GM19463 (cell line): ENCODE results near the gene HMX2.

Source experiments
- ATAC-seq: cut with Tn5 transposase; IDR thresholded peaks from one replicate; pipeline ENCODE4 v1.9.1; 2021; ENCODE audit warnings: mild to moderate bottlenecking, moderate library complexity; ENCODE audit not compliant: unreplicated experiment

Gene HMX2, protein sequence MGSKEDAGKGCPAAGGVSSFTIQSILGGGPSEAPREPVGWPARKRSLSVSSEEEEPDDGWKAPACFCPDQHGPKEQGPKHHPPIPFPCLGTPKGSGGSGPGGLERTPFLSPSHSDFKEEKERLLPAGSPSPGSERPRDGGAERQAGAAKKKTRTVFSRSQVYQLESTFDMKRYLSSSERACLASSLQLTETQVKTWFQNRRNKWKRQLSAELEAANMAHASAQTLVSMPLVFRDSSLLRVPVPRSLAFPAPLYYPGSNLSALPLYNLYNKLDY

GRCh38 chr10:123147635-123148413, at the start of gene HMX2:
Gene HMX2, plus strand, starts transcription at chr10:123148136. Its CDS starts 243 bp downstream, at chr10:123148379.
- ATAC-seq: no peak

DNA sequence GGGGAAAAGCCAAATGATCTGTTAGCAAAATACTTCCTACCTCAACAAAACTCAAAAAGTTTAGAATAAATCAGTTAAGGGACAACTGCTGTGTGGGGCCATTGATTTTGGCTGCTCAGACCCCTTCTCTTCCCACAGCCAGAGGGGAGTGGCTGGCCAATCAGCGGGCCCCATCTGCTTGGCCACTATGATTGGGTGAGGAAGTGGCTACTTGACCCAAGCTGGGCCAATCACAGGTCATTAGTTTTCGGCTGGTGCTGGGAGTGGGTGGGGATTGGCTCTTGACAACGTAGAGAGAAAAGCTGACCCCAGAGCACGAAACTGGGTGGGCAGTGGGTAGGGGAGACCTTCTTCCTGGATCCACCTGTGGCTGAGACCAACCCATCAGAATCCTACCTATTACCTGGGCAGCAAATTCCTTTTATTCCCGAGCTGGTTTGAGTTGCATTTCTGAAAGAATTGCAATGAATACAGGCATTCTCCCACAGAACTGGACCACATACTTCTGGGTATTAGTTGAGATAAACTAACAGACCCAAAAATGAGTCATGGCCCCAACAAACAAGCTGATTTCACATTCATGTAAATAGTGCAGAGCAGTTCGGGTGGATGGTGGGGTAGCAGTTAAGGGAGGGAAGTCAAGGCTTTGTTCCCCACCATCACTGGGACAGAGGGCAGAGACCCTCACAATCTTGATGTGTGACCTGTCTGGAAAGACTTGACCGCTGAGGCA, 47.7 kb upstream of the HMX2 start:
- no peak for ATAC-seq

DNA sequence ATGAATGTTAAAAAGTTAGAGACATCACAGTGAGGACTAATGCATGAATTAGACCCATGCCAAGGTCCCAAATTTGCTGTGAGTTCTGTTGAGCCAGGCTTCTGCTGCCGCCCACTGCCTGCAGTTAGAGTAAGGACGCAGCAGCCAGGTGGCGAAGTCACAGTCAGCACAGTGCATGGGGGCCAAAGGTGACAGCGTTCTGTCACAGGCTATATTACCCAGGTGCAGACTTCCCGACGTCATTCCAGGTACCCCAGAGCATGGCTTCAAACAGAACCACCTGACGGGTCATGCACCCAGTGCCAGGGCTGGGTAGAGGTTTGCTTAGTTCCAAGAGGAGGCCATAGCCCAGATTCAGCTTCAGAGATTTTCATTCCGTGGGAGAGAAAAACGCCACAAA, 46.1 kb upstream of the HMX2 start:
- ATAC-seq: no peak

- ATAC-seq: no peak
Observed at GRCh38 chr10:123102673-123103072, 45.3 kb upstream of the HMX2 start.

DNA sequence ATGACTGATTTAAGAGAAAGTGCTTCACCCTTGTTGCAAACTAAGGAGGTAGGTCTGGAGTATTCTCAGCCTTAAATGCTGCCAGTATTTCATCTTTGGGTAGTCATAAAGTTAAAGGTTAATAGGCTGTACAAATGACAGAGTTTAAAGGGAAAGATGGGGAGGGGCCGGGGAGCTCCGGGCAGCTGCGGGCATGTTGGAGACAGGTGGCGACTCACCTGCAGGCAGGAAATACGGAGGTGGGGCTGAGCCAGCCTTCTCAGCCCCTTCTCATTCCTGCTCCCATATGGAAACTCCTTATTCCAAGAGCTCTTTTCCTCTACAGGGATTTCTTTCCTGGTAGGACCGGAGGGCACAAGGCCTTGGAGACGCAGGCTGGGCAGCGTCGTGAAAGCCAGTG, 44.0 kb upstream of the HMX2 start:
- no peak for ATAC-seq

DNA sequence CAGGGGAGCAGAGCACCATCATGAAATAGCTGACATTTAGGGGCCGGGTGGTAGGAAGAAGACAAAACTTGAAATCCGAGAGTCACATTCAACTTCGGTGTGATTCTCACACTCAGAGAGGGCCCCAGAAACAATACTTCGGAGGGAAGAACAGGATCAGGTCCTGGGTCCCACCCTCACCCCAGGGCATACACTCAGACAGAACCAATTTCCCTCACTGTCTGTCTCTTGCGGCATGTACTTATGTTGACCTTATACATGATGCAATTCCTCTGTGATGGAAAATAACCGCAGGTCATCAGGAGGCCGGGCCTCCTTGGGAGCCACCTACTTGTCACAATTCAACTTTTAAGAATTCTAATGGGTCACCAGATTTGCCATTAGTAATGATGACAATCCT, 38.5 kb upstream of the HMX2 start:
- ATAC-seq: no peak

DNA sequence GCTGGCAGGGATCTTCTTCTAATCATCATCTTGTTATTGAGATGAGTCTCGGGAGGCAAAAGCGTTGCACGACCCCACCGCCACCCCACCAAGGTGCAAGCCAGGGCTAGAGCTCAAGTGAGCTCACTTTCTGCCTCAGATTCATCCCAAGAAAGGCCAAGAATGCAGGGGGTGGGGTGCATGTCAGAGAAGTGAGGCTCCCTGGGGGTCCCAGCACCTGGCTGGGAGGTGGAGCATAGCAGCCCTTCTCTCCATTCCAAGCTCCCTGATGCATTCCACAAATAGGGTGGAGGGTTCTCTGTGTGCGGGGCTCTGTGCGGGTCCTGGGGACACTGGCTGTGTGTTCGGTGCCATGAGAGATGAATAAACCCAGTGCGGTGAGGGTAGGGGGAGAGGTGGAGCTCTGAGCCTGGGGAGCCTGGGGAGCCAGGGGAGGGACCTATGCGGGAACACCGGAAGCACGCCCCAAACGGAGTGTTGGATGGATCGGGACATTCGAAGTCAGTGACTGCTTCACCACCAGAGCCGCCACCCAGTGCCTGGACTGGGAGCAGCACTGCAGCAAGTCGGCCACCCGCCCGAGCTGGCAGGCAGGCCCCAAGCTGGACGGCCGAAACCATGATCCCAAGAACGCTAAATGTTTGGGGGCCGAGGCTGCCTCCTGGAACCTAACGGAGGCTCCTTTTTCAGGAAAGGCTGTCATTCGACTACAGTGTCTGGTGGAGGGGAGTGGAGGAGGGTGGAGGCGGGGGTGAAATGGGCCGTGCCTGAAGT, 30.1 kb upstream of the HMX2 start:
- no peak for ATAC-seq

GRCh38 chr10:123119081-123119480, 28.9 kb upstream of the HMX2 start:
- no peak for ATAC-seq

DNA sequence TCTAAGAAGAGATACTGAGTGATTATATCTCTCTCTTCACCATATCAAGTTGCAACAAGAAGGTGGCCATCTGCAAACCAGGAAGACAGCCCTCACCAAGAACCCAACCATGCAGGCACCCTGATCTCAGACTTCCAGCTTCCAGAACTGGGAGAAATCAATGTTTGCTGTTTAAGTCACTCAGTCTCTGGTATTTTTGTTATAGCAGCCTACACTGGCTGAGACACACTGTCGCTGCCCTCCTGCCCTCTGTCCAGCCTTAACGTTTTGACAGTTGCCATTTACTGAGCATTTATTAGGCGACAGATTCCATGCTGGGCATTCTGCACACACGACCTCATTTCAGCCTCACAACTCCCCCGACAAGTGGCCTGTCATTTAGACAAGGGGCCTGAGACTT, 21.7 kb upstream of the HMX2 start:
- ATAC-seq: no peak

- ATAC-seq: no peak
Observed at GRCh38 chr10:123129618-123130271, 18.2 kb upstream of the HMX2 start.

GRCh38 chr10:123132576-123133477, 15.1 kb upstream of the HMX2 start:
- peak; percentile 60 for ATAC-seq

- no peak for ATAC-seq
Observed at GRCh38 chr10:123133541-123134342, 14.2 kb upstream of the HMX2 start.

GRCh38 chr10:123134343-123134914, 13.5 kb upstream of the HMX2 start:
- no peak for ATAC-seq

DNA sequence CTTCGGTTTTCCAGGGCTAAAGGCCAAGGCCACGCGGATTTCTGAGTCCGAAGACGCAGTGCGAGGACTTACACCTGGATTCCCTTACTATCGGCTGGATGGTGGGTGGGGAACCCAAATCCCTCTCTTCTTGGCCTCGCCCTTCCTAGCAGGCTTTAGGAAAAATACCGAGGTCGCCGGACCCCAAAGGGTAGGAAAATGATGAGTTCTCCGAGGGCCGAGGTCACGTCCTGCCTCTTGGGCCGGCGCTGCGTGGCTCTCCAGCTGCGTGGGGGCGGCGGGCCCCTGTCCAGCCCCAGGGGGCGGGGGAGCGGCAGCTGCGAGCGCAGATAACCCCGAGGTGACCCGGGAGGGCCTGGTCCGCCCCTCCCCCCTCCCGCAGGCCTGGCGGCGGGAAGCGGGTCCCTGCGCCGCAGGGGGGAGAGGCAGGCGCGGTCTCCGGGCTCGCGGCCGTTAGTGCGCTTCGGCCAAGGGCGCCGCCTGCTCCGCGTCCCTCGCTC, 13.0 kb upstream of the HMX2 start:
- no peak for ATAC-seq

DNA sequence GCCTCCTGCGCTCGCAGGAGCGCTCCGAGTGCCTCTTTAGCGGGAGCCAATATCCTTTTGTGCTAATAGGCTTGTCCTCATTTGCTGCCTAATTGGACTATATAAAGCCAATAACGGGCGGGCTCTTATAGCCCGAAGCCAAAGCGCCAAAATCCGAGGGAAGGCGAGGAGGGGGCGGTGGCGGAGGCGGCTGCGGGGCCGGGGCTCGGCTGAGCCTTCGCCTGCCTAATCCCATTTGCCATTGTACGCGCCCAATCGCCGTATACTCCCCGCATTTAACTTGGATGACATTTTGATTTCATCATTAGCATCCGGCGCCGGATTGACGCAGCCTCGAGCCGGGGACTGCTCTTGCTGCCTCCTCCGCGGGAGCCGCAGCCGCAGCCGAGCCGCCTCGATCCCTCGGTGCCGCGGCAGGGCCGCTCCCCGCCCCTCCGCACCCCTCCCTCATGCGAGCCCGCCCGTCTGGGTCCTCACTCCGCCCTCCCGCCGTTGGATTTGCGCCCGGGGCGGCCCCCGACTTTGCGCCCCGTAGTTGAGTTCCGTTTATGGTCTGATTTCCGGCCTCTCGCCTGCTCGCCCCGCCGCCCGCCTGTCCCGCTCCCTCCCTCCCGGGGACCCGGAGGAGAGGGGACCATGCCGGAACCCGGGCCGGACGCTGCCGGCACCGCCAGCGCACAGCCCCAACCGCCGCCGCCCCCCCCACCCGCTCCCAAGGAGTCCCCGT, 12.4 kb upstream of the HMX2 start, which contains the start of gene HMX3:
TSS of gene HMX3 (plus strand) at position 556 of the 727 bp plus-strand sequence. CDS start at position 637, 81 bp downstream.
- ATAC-seq: no peak

- ATAC-seq: no peak
Observed at GRCh38 chr10:123136221-123136805, 11.6 kb upstream of the HMX2 start.
